ENCODE measurements around the gene TRIP6. TPM values are rescaled to one million over a fixed set of nuclear protein-coding genes. Genes with fewer than 3 reads are reported as not detected.

TRIP6 gene
- total RNA-seq, 4 donors from 2014 or later, result 4.6 to 9.1 (median 7.3) TPM

GRCh38 chr7:100873599-100874299 lies 6.6 kb downstream of the TRIP6 start:
- H3K4me3 ChIP-seq, result peak overlapping the region; percentile 70 to 99 (median 90)
- intact Hi-C loops (cut with DNase I; ENCODE audit: low total_unique reads), result loop anchor here (10.0 kb wide), 1 partner anchor 1319 kb away; the partner anchor contains the start of genes FAM200A and ZNF655
- H3K9me3 ChIP-seq, result no peaks in the 10 kb centered on the region
- H3K4me1 ChIP-seq, result peaks cover 33 to 40% of the 10 kb centered on the region in 2 donors
- in situ Hi-C loops (cut with MboI; ENCODE audit: low sequenced_read_pairs in 4 of 4), result loop anchor here in 3 of 4 donors (25.0 kb wide), 4 partner anchors 161 to 436 kb away; partner anchors contain the start of genes SPACDR (in 2 of the 3), EPO (in 1 of the 3), FBXO24 (in 1 of the 3) and LRCH4 (in 1 of the 3)
- DNase-seq (no peak), ATAC-seq (no peak)
- H3K27ac ChIP-seq, result peak overlapping the region; percentile 93 to 98 (median 96)
- no peaks in the 10 kb centered on the region for H3K27me3 ChIP-seq
- TF ChIP-seq POLR2A (IDR thresholded peaks at IDR 0.05) (no peak), CTCF (IDR thresholded peaks at IDR 0.05 in 4 of 5, conservative IDR thresholded peaks at IDR 0.05 in 1 of 5) (no peak)
- H3K36me3 ChIP-seq, result peaks cover 0 to 9% of the 10 kb centered on the region in 2 donors

GRCh38 chr7:100874300-100874576 lies 7.1 kb downstream of the TRIP6 start:
- TF ChIP-seq CTCF (IDR thresholded peaks at IDR 0.05 in 4 of 5, conservative IDR thresholded peaks at IDR 0.05 in 1 of 5) (no peak), POLR2A (IDR thresholded peaks at IDR 0.05) (no peak)
- ATAC-seq (peak in 1 of 2 donors; percentile 0), DNase-seq (no peak)
- in situ Hi-C loops (cut with MboI; ENCODE audit: low sequenced_read_pairs in 4 of 4) (loop anchor here in 3 of 4 donors (25.0 kb wide), 4 partner anchors 162 to 437 kb away; partner anchors contain the start of genes SPACDR (in 2 of the 3), EPO (in 1 of the 3), FBXO24 (in 1 of the 3) and LRCH4 (in 1 of the 3)), intact Hi-C loops (cut with DNase I; ENCODE audit: low total_unique reads) (loop anchor here (10.0 kb wide), 1 partner anchor 1319 kb away; the partner anchor contains the start of genes FAM200A and ZNF655)
- Histone ChIP-seq H3K27me3 (no peaks in the 10 kb centered on the region), H3K36me3 (peaks cover 0 to 11% of the 10 kb centered on the region in 2 donors), H3K4me3 (peak overlapping the region; percentile 70 to 99 (median 90)), H3K9me3 (no peaks in the 10 kb centered on the region), H3K4me1 (peaks cover 33 to 42% of the 10 kb centered on the region in 2 donors), H3K27ac (peak overlapping the region; percentile 93 to 98 (median 96))

GRCh38 chr7:100874577-100875355 lies 7.6 kb downstream of the TRIP6 start, which contains the start of gene SRRT:
TSS of gene SRRT (plus strand) at chr7:100875103. CDS start at chr7:100875591, 488 bp downstream.
- ATAC-seq, result peak; percentile 95 to 97
- intact Hi-C loops (cut with DNase I; ENCODE audit: low total_unique reads), result loop anchor here (1.0 to 10.0 kb wide), 3 partner anchors 15 to 1320 kb away; partner anchors contain the start of genes FAM200A, PLOD3, UFSP1 and ZNF655
- TF ChIP-seq CTCF (IDR thresholded peaks at IDR 0.05 in 4 of 5, conservative IDR thresholded peaks at IDR 0.05 in 1 of 5) (peak; percentile 66 to 91 (median 78)), POLR2A (IDR thresholded peaks at IDR 0.05) (peak; percentile 91 to 98)
- Histone ChIP-seq H3K4me1 (peaks cover 34 to 42% of the 10 kb centered on the region in 2 donors), H3K9me3 (no peaks in the 10 kb centered on the region), H3K36me3 (peaks cover 0 to 11% of the 10 kb centered on the region in 2 donors), H3K27me3 (no peaks in the 10 kb centered on the region), H3K4me3 (peak within 1 kb of the TSS; percentile 70 to 99 (median 90)), H3K27ac (peak within 1 kb of the TSS; percentile 93 to 98 (median 96))
- DNase-seq, result peak; percentile 98
- in situ Hi-C loops (cut with MboI; ENCODE audit: low sequenced_read_pairs in 4 of 4), result loop anchor here in 3 of 4 donors (25.0 kb wide), 4 partner anchors 162 to 437 kb away; partner anchors contain the start of genes SPACDR (in 2 of the 3), EPO (in 1 of the 3), FBXO24 (in 1 of the 3) and LRCH4 (in 1 of the 3)

- Histone ChIP-seq H3K9me3 (no peaks in the 10 kb centered on the region), H3K27me3 (no peaks in the 10 kb centered on the region), H3K27ac (peak overlapping the region; percentile 93 to 98 (median 96)), H3K36me3 (peaks cover 0 to 13% of the 10 kb centered on the region in 2 donors), H3K4me3 (peak overlapping the region; percentile 70 to 99 (median 90)), H3K4me1 (peaks cover 37 to 42% of the 10 kb centered on the region in 2 donors)
- intact Hi-C loops (cut with DNase I; ENCODE audit: low total_unique reads) (loop anchor here (1.0 to 10.0 kb wide), 3 partner anchors 14 to 1321 kb away; partner anchors contain the start of genes FAM200A, PLOD3, UFSP1 and ZNF655), in situ Hi-C loops (cut with MboI; ENCODE audit: low sequenced_read_pairs in 4 of 4) (no loop called here)
- TF ChIP-seq POLR2A (IDR thresholded peaks at IDR 0.05) (no peak), CTCF (IDR thresholded peaks at IDR 0.05 in 4 of 5, conservative IDR thresholded peaks at IDR 0.05 in 1 of 5) (no peak)
- DNase-seq, result no peak
- peak; percentile 5 to 18 for ATAC-seq
Observed at GRCh38 chr7:100875356-100875751, 8.2 kb downstream of the TRIP6 start.

Measured in gastrocnemius medialis (tissue), 4 donors.